HepG2 (cell line): Measurements from ENCODE around the gene UST. TPM values are rescaled to one million over a fixed set of nuclear protein-coding genes. Genes with fewer than 3 reads are reported as not detected.

Experiments used
- CREBL2 ChIP-seq: sonication (generic); formaldehyde crosslinking; IDR thresholded peaks from 2 replicates; pipeline ENCODE4 v1.8.1; 2023; ENCODE audit warnings: missing genetic modification reagents, mild to moderate bottlenecking, borderline replicate concordance
- MLX ChIP-seq: IDR thresholded peaks from 2 replicates; pipeline ENCODE4 v1.6.1; 2016
- NBN ChIP-seq: fragments of 450-650 bp; conservative IDR thresholded peaks from 2 replicates; pipeline ENCODE4 v1.6.1; 2017
- TCF7 ChIP-seq: sonication (generic); IDR thresholded peaks from 2 replicates; pipeline ENCODE4 v1.6.1; 2016; ENCODE audit warnings: antibody characterized with exemption, low read depth
- ZBTB40 ChIP-seq, 2 experiments: fragments of 450-650 bp in 1 of 2; sonication (generic) in 1 of 2; formaldehyde crosslinking in 1 of 2; IDR thresholded peaks; 2 replicates each; pipeline versions ENCODE4 v1.6.1 to v1.8.0; 2016 to 2022; ENCODE audit warnings: antibody characterized with exemption in 1 of 2, mild to moderate bottlenecking in 1 of 2, missing genetic modification reagents in 1 of 2
- ZBTB46 ChIP-seq: sonication (generic); formaldehyde crosslinking; IDR thresholded peaks from 2 replicates; pipeline ENCODE4 v1.4.0; 2020; ENCODE audit warnings: mild to moderate bottlenecking, missing genetic modification reagents, borderline replicate concordance
- ZNF121 ChIP-seq: sonication (generic); formaldehyde crosslinking; IDR thresholded peaks from 2 replicates; pipeline ENCODE4 v1.5.0; 2020; ENCODE audit warnings: mild to moderate bottlenecking, missing genetic modification reagents
- ZNF276 ChIP-seq: sonication (generic); formaldehyde crosslinking; IDR thresholded peaks from 2 replicates; pipeline ENCODE4 v1.4.0; 2020; ENCODE audit warnings: mild to moderate bottlenecking, low read depth, missing genetic modification reagents
- ZNF44 ChIP-seq: sonication (generic); formaldehyde crosslinking; IDR thresholded peaks from 2 replicates; pipeline ENCODE4 v1.5.1; 2020; ENCODE audit warnings: mild to moderate bottlenecking, missing genetic modification reagents
- ZNF567 ChIP-seq: sonication (generic); formaldehyde crosslinking; IDR thresholded peaks from 2 replicates; pipeline ENCODE4 v1.8.1; 2023; ENCODE audit warnings: mild to moderate bottlenecking, missing genetic modification reagents, borderline replicate concordance
- ZXDC ChIP-seq: sonication (generic); formaldehyde crosslinking; IDR thresholded peaks from 2 replicates; pipeline ENCODE4 v1.5.0; 2020; ENCODE audit warnings: mild to moderate bottlenecking, missing genetic modification reagents
- polyA plus RNA-seq, 8 experiments: library from polyadenylated mRNA; depleted of rRNA in 3 of 8; stranded (reverse) in 7 of 8; unstranded in 1 of 8; fragments of >200 nt; fragmentation: Illumina TruSeq in 4 of 8; extraction: Trizol in 4 of 8; gene quantifications; 2 replicates each; pipeline versions ENCODE4 v1.2.1 to v1.2.3, GENCODE V29; 2011 to 2016; ENCODE audit warnings: low read depth in 4 of 8, missing spikeins in 1 of 8, mixed read lengths in 1 of 8; ENCODE audit not compliant: insufficient read depth in 1 of 8
- total RNA-seq, 5 experiments: library from RNA; depleted of rRNA; stranded (reverse); fragments of >200 nt; fragmentation: Illumina TruSeq; extraction: Trizol; gene quantifications; 2 replicates each; pipeline ENCODE4 v1.2.3, GENCODE V29; 2016; ENCODE audit warnings: low read depth in 1 of 5

The UST gene
- total and polyA plus RNA-seq, 2 of the 13 experiments (the other 11 are each of a cell fraction or from before 2014, with no cell fraction given) = 0.27 TPM; not detected in 1

GRCh38 chr6:148947621-148948444, 201.0 kb downstream of the UST start (continued):
- TF ChIP-seq MLX (CRISPR knock-in tag) (no peak), NBN (no peak), ZNF276 (CRISPR knock-in tag) (no peak), TCF7 (no peak), ZBTB46 (CRISPR knock-in tag) (no peak), ZXDC (no peak), ZBTB40 (IDR thresholded peaks at IDR 0.05) (no peak), ZBTB40 (CRISPR knock-in tag; IDR thresholded peaks at IDR 0.05) (no peak), ZNF44 (CRISPR knock-in tag) (no peak), CREBL2 (CRISPR knock-in tag) (no peak), ZNF121 (CRISPR knock-in tag) (no peak), ZNF567 (CRISPR knock-in tag) (0 out of 2 replicates have a peak, but pooled peaks have one; percentile 67)
